OCI-LY1 (cell line): ENCODE results near the gene ADCY9.

Experiments used
- EZH2 ChIP-seq: fragments of 200-600 bp; sonication (generic), shearing (Covaris generic); IDR thresholded peaks from 2 replicates; pipeline ENCODE4 v1.8.0; 2017; ENCODE audit warnings: borderline replicate concordance, mixed run types, mild to moderate bottlenecking, antibody characterized with exemption, low read length, moderate library complexity, mixed read lengths
- TF ChIP-seq, protein P1 (sequence below): fragments of 200-600 bp; sonication (generic), shearing (Covaris generic); IDR thresholded peaks from 2 replicates; pipeline ENCODE4 v1.5.1; 2017; ENCODE audit warnings: mild to moderate bottlenecking, antibody characterized with exemption, low read length, moderate library complexity, mixed read lengths

GRCh38 chr16:4048481-4048880, 67.8 kb downstream of the ADCY9 start:
- TF ChIP-seq, protein P1, sequence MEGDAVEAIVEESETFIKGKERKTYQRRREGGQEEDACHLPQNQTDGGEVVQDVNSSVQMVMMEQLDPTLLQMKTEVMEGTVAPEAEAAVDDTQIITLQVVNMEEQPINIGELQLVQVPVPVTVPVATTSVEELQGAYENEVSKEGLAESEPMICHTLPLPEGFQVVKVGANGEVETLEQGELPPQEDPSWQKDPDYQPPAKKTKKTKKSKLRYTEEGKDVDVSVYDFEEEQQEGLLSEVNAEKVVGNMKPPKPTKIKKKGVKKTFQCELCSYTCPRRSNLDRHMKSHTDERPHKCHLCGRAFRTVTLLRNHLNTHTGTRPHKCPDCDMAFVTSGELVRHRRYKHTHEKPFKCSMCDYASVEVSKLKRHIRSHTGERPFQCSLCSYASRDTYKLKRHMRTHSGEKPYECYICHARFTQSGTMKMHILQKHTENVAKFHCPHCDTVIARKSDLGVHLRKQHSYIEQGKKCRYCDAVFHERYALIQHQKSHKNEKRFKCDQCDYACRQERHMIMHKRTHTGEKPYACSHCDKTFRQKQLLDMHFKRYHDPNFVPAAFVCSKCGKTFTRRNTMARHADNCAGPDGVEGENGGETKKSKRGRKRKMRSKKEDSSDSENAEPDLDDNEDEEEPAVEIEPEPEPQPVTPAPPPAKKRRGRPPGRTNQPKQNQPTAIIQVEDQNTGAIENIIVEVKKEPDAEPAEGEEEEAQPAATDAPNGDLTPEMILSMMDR, result no peak
- TF ChIP-seq EZH2, result no peak
